Stimulated activated CD4-positive, alpha-beta T cell treated with anti-CD3 and anti-CD28 coated beads, Interleukin-15, amount 100 ng/mL, for 1 hour (primary cell): ENCODE data around the gene PDCD1LG2.
"Not testable (repeated sequence)": the region's sequence is repeated elsewhere in the genome, so short reads cannot be mapped to it uniquely, and the experiment has no call there.

ENCODE experiments used
- DNase-seq, 2 donors: peaks; one replicate each; pipeline ENCODE4 v3.0.0-alpha.2; 2020; ENCODE audit warnings: low read depth in 1 of 2, low spot score in 1 of 2

The PDCD1LG2 gene

GRCh38 chr9:5563417-5563815 lies 53.1 kb downstream of the PDCD1LG2 start:
- no peak for DNase-seq

GRCh38 chr9:5563886-5564285 lies 53.6 kb downstream of the PDCD1LG2 start:
- no peak for DNase-seq

- DNase-seq = no peak
These were observed 55.8 kb downstream of the PDCD1LG2 start for GRCh38 chr9:5566054-5566618.

- DNase-seq = no peak
These were observed 58.5 kb downstream of the PDCD1LG2 start for GRCh38 chr9:5568868-5569267.

GRCh38 chr9:5569409-5569808 lies 59.1 kb downstream of the PDCD1LG2 start:
- DNase-seq = no peak

- DNase-seq = no peak
These were observed 59.6 kb downstream of the PDCD1LG2 start for GRCh38 chr9:5569891-5570290.

- DNase-seq = no peak
These were observed 61.4 kb downstream of the PDCD1LG2 start for GRCh38 chr9:5571629-5572232.

GRCh38 chr9:5574097-5574496 lies 63.8 kb downstream of the PDCD1LG2 start:
- no peak for DNase-seq

- no peak for DNase-seq
These were observed 64.7 kb downstream of the PDCD1LG2 start for GRCh38 chr9:5575000-5575399.

GRCh38 chr9:5577225-5577624 lies 66.9 kb downstream of the PDCD1LG2 start:
- DNase-seq = no peak

GRCh38 chr9:5578018-5578697 lies 67.8 kb downstream of the PDCD1LG2 start:
- no peak for DNase-seq

- no peak for DNase-seq
These were observed 68.4 kb downstream of the PDCD1LG2 start for GRCh38 chr9:5578698-5579085.

GRCh38 chr9:5579881-5580280 lies 69.5 kb downstream of the PDCD1LG2 start:
- no peak for DNase-seq

- no peak for DNase-seq
These were observed 70.3 kb downstream of the PDCD1LG2 start for GRCh38 chr9:5580650-5581049.

- DNase-seq = not testable (repeated sequence)
These were observed 71.4 kb downstream of the PDCD1LG2 start for GRCh38 chr9:5581706-5582105.

GRCh38 chr9:5582835-5583195 lies 72.5 kb downstream of the PDCD1LG2 start:
- DNase-seq = no peak

- no peak for DNase-seq
These were observed 76.1 kb downstream of the PDCD1LG2 start for GRCh38 chr9:5586391-5586802.

- no peak for DNase-seq
These were observed 76.7 kb downstream of the PDCD1LG2 start for GRCh38 chr9:5587024-5587423.

- no peak for DNase-seq
These were observed 81.9 kb downstream of the PDCD1LG2 start for GRCh38 chr9:5592231-5592630.

- no peak for DNase-seq
These were observed 82.6 kb downstream of the PDCD1LG2 start for GRCh38 chr9:5592904-5593303.

- DNase-seq = no peak
These were observed 83.6 kb downstream of the PDCD1LG2 start for GRCh38 chr9:5593904-5594303.

- DNase-seq = no peak
These were observed 85.8 kb downstream of the PDCD1LG2 start for GRCh38 chr9:5596173-5596572.
